Measurements from ENCODE around the gene PIWIL4.
"Not testable (repeated sequence)": the region's sequence is repeated elsewhere in the genome, so short reads cannot be mapped to it uniquely, and the experiment has no call there.

Gene PIWIL4

GRCh38 chr11:94638301-94638901, 71.2 kb downstream of the PIWIL4 start:
- no peak for DNase-seq (ENCODE audit: low read depth in 2 of 2)

GRCh38 chr11:94638902-94639373, 71.8 kb downstream of the PIWIL4 start:
- no peak for DNase-seq (ENCODE audit: low read depth in 2 of 2)

DNA sequence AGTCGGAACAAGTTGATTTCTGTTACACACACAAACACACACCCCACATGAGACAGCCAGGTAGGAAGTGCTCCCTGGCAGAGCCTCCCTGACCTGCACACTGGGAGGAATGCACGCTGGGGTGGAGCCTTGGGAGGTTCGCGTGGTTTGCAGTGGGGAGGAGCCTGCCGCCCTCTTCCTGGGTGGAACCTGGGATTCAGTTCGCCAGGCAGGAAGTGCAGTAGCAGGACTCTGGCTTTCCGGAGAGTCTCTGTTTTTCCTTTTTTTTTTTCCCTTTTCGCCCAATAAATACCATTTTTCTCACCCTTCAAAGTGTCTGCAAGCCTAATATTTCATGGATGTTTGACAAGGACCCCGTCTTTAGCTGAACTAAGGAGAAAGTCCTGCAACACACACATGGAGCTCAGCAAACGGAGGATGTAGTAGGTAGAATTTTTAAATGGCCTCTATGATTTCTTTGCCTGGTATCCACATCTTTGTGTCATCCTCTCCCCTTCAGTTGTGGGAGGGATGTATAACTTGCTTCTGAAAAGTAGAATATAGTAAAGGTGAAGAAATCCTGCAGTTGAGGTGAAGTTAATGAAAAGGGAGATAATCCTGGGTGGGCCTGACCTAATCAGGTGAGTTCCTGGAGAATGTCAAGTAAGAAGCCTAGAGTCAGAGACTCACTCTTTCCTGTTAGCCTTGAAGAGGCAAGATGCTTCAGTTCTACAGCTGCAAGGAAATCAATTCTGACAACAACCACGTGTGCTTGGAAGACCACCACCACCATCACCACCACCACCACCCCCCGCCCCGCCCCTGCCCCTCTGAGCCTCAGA, 72.9 kb downstream of the PIWIL4 start:
- DNase-seq (ENCODE audit: low read depth in 2 of 2): no peak

DNA sequence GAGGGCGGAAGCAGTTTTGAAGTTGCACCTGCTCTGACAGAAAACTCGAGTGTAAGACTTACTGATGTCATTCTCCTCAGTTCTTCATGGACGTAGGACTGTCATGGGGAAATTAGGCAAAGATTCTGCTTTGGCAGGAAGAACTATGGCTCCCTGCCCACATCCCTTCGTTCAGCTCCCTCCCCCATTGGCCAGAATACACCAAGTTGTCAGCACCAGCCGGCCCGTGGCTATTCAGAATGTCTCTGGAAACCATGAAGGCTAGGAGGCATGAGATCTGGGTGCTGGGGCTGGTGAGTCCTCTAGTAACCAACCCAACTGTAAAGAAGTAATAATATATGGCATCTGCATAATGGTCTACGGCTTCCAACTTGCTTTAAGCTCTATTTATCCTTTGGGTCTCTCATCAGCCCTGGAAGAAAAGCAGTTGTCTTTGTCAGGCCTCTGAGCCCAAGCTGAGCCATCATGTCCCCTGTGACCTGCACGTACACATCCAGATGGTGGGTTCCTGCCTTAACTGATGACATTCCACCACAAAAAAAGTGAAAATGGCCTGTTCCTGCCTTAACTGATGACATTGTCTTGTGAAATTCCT, 74.1 kb downstream of the PIWIL4 start:
- no peak for DNase-seq (ENCODE audit: low read depth in 2 of 2)

DNA sequence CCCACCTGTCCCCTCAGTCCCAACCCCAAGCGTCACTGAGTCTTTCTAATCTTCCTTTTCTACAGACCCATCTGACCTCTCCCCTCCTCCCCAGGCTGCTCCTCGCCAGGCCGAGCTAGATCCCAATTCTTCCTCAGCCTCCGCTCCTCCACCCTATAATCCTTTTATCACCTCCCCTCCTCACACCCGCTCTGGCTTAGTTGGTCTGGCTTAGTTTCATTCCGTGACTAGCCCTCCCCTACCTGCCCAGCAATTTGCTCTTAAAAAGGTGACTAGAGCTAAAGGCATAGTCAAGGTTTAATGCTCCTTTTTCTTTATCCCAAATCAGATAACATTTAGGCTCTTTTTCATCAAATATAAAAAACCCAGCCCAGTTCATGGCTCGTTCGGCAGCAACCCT, 76.0 kb downstream of the PIWIL4 start:
- DNase-seq (ENCODE audit: low read depth in 2 of 2): not testable (repeated sequence)

- DNase-seq (ENCODE audit: low read depth in 2 of 2): no peak
Observed at GRCh38 chr11:94647926-94648325, 80.8 kb downstream of the PIWIL4 start.

DNA sequence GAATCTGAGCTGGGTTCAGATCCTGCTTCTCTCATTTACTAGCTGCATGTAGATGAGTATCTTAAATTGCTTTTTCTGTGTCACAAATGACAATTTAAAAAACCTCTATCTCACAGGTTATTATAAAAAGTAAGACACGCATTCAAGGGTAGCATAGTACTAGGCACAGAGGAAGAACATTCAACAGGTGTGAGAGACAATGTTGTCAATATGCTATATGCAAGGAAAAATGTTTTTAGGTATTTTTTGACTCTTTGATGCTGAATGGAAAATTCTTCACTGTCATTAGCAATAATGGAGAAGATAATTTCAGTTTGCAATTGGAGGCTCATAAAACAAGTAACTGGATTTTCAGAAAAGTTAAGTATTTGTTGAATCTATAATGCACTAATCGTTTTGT, 81.6 kb downstream of the PIWIL4 start:
- DNase-seq (ENCODE audit: low read depth in 2 of 2): no peak

- no peak for DNase-seq (ENCODE audit: low read depth in 2 of 2)
Observed at GRCh38 chr11:94649254-94649653, 82.1 kb downstream of the PIWIL4 start.

DNA sequence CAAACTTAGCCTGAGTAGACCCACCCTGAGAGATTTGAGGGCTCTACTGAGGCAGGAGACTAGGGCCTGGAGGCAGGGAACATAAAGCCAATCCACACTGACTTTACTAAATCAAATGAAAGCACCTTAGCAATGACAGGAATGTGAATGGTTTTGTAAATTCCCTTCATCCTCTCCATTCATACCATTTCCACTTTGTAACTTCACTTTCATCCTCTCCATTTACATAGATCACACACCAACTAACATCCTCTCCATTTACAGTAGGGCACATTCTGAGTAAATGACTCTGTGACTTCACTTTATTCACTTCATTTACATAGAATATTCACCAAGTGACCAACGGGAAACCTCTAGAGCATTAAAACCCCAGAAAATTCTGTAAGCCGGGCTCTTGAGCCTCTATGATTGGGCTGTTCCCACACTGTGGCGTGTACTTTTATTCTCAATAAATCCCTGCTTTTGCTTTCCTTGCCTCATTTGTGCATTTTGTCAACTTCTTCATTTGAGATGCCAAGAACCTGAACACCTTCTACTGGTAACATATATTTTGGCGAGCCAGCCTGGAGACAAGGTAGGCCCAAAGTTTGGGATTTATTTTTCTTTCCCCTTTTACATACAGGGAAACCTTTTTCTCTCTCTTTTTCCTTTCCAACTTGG, 82.9 kb downstream of the PIWIL4 start:
- DNase-seq (ENCODE audit: low read depth in 2 of 2): no peak

DNA sequence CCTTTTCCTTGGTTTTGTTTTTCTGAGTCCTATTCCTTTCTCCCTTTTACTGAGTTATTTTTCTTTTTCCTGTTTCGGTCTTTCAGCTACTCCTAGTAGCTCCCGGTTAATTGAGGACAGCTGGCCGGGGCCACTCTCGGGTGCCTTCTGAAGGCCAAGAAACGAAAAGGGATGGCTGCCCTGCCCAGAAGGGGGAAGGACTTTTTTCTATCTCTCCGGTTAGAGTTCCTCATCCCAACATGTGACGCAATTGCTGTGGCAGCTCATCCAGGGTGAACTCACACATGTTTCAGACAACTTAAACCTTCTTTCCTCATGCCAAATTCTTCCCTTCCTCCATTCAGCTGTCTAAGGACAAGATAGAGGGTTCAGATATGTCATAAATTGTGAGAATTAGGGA, 83.6 kb downstream of the PIWIL4 start:
- no peak for DNase-seq (ENCODE audit: low read depth in 2 of 2)

GRCh38 chr11:94652735-94653284, 85.6 kb downstream of the PIWIL4 start:
- DNase-seq (ENCODE audit: low read depth in 2 of 2): no peak

GRCh38 chr11:94653561-94653960, 86.4 kb downstream of the PIWIL4 start:
- DNase-seq (ENCODE audit: low read depth in 2 of 2): no peak

GRCh38 chr11:94654201-94654600, 87.0 kb downstream of the PIWIL4 start:
- no peak for DNase-seq (ENCODE audit: low read depth in 2 of 2)

- no peak for DNase-seq (ENCODE audit: low read depth in 2 of 2)
Observed at GRCh38 chr11:94655291-94655690, 88.1 kb downstream of the PIWIL4 start.

- no peak for DNase-seq (ENCODE audit: low read depth in 2 of 2)
Observed at GRCh38 chr11:94655956-94656355, 88.8 kb downstream of the PIWIL4 start.

DNA sequence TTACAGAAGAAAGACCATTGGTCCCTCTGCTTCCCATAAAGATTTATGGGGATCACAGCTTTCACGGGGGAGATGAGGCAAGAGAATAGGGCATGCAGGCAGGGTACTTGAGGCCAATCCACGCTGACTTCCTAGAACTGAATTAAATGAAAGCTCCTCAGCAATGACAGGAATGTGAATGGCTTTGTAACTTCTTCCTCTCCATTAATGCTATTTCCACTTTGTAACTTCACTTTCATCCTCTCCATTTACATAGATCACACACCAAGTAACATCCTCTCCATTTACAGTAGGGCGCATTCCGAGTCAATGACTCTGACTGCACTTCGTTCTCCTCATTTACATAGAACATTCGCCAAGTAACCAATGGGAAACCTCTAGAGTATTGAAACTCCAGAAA, 89.8 kb downstream of the PIWIL4 start:
- DNase-seq (ENCODE audit: low read depth in 2 of 2): no peak

DNA sequence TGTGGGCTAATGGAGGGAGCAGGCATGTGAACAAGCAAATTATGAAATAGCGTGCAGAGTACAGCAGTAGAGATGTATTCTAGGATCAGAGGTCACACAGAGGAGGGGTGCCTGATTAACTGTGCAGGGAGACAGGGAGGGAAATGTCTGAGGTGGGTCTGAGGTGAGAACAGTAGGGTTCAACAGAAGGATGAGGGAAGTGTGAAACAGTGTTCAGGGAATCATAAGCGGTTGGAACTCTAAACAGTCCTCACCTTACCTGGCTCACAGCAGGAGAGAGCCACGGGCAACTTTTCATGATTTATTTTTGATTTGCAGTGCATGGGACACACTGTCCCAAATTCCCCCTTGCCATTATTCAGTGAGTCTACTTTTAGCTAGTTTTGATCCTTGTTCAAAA, 90.5 kb downstream of the PIWIL4 start:
- no peak for DNase-seq (ENCODE audit: low read depth in 2 of 2)

DNA sequence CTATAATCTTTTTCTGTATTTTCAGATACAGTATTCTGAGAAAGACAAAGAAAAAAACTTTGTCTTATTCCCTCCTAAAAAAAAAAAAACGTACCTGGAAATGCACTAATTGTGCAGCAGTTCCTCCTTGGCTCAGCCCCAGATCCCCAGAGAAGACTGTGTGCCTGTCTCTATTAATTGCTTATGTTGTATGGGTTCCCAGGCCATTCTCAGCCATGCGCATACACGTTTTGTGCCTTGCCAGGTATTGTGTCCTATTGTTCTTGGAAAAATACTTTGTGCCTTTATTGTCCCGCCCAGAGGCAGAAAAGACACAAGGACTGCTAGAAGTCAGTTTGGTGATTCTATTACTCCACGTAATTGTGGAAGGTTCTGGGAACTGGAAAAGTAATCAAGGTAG, 91.2 kb downstream of the PIWIL4 start:
- DNase-seq (ENCODE audit: low read depth in 2 of 2): no peak

GRCh38 chr11:94658888-94659287, 91.7 kb downstream of the PIWIL4 start:
- DNase-seq (ENCODE audit: low read depth in 2 of 2): no peak

GRCh38 chr11:94661444-94661843, 94.3 kb downstream of the PIWIL4 start:
- no peak for DNase-seq (ENCODE audit: low read depth in 2 of 2)

GRCh38 chr11:94662065-94662779, 95.1 kb downstream of the PIWIL4 start:
- DNase-seq (ENCODE audit: low read depth in 2 of 2): no peak

All from stimulated activated CD8-positive, alpha-beta memory T cell treated with anti-CD3 and anti-CD28 coated beads, Interleukin-15, amount 100 ng/mL, for 4 hours (primary cell).